ENCODE measurements around the gene MXI1.
A peak's percentile ranks its signal among the peaks of the same experiment; 100 is the strongest.
"Not testable (repeated sequence)": the region's sequence is repeated elsewhere in the genome, so short reads cannot be mapped to it uniquely, and the experiment has no call there.

Gene MXI1

DNA sequence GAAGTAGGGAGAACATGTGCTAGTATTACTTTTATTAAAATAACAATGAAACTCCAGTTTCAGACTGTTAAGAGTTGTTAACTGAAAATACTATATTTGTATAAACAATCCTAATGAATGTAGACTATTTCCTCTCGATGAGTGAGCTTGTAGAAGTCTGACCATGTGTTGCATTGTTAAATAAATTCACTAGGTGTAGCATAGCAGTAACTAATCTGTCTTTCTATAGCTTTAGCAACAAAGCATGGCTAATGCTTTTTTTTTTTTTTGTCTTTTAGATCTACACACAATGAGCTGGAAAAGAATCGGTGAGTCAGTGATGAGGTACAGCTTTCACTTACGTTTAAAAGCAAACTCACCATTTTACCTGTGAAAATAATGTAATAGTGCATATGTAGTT lies 37.1 kb downstream of the MXI1 start:
- DNase-seq = no peak

GRCh38 chr10:110247833-110248232 lies 40.4 kb downstream of the MXI1 start:
- not testable (repeated sequence) for DNase-seq

GRCh38 chr10:110249489-110249888 lies 42.1 kb downstream of the MXI1 start:
- not testable (repeated sequence) for DNase-seq

GRCh38 chr10:110251392-110251791 lies 44.0 kb downstream of the MXI1 start:
- DNase-seq = not testable (repeated sequence)

GRCh38 chr10:110252151-110252550 lies 44.7 kb downstream of the MXI1 start:
- DNase-seq = no peak

DNA sequence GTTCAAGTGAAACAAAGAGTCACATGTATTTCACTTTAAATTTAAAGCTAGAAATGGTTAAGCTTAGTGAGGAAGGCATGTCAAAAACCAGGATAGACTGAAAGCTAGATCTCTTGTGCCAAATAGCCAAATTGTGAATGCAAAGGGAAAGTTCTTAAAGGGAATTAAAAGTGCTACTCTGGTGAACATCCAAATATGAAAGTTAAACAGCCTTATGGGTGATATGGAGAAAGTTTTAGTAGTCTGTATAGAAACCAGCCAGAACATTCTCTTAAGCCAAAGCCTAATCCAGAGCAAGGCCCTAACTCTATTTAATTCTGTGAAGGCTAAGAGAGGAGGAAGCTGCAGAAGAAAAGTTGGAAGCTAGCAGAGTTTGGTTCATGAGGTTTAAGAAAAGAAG lies 47.1 kb downstream of the MXI1 start:
- no peak for DNase-seq

DNA sequence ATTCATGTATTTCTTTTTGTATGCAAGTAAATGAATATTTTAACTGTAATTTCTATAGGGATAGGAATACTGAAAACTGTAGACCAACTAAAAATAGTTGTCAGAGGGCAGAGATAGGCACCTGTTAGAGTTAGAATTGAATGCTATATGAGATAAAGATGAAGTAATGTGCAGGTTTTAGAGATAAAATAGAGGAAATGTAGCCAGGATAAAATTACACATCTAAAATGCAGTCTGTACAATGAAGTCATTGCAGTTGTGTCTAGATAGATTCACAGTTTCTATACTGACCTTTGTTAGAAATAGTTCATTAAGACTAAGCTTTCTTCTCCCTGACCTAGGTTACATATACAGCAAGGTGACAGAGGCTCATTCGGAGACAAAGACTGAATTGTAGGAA lies 51.1 kb downstream of the MXI1 start:
- DNase-seq = no peak

DNA sequence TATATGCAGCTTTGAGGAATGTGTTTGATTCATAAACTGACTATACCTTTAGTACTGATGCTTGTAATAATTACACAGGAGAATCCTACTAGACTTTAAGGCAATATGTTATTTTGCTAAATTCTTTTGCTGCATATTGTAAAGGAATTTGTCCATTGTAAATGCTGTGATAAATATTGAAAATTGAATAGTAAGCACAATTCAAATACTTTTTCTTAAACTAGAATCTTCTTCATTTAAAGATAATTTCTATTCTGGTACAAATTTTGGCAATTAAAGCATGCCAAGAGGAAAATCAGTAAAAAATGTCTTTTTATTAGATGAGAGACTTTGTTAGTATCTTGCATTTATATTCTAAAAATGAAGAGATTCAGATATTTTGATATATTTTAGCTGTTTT lies 51.9 kb downstream of the MXI1 start:
- DNase-seq = no peak

DNA sequence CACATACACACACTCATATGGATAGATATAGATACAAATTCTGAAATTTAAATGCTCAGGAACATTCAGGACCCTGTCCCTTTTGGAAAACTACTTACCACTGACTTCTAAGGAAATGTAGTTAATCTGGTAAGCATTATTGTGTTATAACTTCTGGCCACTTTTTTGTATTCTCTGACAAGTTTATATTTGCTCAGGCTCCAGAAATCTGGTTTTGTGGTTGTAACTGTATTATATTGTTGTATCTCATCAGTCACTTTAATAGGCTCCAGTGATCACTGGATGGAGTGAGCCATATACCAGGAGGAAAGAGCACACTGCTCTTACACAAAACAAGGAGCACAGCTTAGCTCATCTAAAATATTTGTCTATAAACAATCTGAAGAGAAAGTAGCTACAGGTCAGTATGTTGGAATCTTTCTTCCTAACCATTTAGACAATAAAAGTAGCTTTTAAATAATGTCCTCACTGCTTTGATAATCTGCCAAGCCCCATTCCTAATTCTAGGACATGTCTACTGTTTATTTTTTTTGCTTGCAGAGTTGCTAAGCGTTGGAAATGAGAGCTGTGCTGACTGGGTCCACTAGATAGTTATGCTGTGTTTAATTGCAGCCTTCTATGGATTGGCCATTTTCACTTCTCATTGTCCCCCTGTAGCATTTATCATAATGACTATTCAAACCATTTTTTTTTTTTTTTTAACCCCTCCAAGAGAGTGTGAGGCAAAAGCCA lies 53.5 kb downstream of the MXI1 start:
- DNase-seq = no peak

DNA sequence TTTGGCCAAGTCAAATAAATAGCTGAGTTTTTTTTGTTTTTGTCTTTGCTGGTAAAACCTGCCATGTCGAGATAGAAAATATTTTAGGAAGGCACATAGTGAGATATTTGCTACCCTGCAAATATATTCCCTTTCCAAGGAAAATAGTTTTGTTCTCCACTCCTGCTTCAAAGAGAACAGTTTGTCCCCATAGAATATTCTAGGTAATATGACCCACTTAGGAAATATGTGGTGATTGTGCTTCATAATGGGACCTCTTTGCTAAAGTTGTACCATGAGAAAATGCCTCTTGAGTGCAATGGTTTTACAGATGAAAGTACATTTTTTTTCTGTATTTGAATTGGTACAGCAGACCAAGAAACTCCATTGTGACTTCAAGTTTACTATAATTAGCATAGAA lies 55.8 kb downstream of the MXI1 start:
- DNase-seq = no peak

DNA sequence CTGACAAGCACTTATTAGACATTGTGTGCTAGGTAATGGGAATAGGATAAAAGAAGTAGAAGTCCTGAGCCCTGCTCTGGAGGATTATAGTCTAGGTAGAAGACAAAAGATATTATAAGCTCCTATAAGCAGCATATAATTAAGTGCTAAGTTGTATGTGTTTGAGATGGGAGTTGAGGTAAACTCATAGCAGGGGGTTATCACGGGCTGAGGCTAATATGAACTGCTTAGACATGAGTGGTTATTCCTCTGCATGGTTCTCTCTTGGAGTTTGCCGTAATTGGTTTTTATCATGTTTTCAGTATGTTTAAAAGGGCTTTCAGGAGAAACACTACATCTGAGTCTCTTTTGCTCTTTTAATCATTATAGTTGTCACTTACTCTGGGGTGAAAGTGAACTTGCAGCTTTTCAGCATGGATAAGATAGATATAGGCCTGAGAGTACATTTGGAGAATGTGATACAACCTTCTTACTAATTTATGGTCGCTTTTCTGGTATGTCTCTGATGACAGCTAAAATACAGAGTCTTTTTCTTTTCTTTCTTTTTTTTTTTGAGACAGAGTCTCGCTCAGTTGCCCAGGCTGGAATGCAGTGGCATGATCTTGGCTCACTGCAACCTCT lies 58.3 kb downstream of the MXI1 start:
- no peak for DNase-seq

- DNase-seq = no peak
These were observed 59.9 kb downstream of the MXI1 start for GRCh38 chr10:110267276-110267675.

DNA sequence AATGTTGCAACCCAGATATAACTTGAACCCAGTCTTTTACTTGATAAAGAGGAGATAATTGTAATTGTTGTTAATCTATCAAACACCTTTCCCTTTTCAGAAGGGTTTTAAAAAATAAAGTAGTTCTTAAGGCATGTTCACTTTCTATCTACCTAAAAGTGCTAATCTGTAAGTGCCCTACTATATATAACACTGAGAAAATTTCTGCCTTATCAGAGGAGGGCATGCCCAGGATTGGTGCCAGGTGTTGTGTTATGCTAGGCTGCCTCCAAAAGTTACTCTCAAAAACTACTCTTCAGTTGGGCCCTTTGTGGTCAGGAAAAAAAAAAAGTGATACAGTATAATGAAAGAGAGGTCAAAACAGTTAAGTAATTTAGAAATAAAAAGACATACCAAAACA lies 61.0 kb downstream of the MXI1 start:
- no peak for DNase-seq

- no peak for DNase-seq
These were observed 61.6 kb downstream of the MXI1 start for GRCh38 chr10:110268971-110269370.

- DNase-seq = no peak
These were observed 62.2 kb downstream of the MXI1 start for GRCh38 chr10:110269374-110270318.

GRCh38 chr10:110272995-110273394 lies 65.6 kb downstream of the MXI1 start:
- not testable (repeated sequence) for DNase-seq

- DNase-seq = peak; percentile 35
These were observed 66.1 kb downstream of the MXI1 start for GRCh38 chr10:110273474-110273873.

DNA sequence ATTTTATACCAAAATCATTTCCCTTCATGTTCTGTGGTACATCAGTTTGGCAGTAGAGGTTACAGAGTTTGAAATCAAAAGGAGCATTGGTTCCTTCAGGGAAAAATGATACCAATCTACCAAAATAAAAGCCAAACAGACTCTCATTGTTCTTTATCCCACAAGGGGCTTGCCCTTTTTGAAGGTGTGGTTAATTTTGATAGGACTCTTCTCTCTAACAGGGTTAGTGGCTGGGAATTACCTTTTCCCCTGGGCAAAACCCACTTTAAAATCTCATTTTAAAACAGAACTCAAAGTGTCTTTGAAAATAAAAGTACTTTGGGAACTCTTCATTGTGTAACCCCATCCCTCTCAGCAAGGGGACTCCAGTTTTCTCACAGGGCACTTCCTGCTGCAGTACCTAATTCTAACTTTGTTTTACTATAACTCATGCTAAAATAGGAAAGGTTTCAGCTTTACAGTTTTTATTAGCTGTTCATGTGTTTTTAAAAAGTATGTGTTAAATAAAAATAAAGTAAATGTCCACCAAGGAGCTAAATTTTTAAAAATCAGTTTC lies 66.7 kb downstream of the MXI1 start:
- DNase-seq = no peak

GRCh38 chr10:110274647-110275046 lies 67.2 kb downstream of the MXI1 start:
- DNase-seq = no peak

DNA sequence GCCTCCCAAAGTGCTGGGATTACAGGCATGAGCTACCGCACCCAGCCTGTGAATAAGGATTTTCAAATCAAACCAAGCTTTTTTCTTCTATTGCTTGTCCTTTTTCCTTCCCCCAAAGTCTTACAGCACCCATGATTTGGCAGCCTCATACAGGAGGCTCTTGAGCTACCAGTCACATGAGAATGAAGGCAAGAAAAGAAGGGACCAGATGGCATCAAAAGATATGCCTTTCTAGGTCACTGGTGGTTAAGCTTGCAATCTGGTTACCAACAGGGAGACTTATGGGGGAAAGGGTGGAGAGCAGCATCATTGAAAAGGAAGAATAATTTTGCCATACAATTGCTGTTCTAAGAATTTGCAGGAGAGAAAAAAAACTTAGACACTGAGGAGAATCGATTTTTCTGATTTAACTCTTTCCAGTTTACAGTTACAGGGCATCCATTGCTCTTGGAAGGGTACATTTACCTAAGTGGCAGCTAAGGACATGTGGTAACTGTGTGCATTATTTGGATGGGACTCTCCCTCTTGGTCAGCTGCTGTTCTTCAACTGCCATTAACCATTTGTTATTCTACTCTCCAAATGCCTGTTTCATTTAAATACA lies 67.8 kb downstream of the MXI1 start:
- DNase-seq = no peak

DNA sequence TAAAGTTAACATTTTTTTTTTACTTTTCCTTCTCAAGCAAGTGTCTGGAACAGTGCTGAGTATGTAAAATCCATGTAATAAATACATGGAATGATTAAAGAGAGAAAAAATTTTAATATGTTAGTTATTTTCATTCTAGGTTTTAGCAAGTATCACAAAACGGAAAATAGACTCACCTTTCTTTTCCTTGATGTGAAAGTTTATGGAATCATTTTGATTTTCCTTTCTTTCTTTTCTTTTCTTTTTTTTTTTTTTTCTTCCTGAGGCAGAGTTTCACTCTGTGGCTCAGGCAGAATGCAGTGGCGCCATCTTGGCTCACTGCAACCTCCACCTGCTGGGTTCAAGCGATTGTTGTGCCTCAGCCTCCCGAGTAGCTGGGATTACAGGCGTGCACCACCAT lies 69.2 kb downstream of the MXI1 start:
- DNase-seq = no peak

DNA sequence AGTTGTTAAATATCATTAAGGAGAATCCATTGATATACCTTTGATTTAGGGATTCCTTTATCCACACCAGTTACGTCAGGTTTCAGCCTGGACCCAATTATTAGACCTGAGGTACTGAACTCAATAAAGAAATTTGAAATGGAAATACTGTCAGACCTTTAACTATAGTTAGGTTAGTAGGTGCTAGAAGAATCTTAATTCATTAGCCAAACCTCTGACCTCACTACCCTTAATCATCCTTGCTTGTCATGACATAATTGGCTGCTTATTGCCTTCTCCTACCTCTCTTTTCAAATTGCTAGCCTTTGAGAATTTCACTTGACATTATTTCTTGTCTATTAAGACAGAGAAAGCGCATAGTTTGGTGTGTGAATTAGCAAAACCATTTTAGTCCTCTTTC lies 70.2 kb downstream of the MXI1 start:
- no peak for DNase-seq
